GM21737 (cell line): Measurements from ENCODE around the gene FIP1L1.
A peak's percentile ranks its signal among the peaks of the same experiment; 100 is the strongest.
"Not testable (repeated sequence)": the region's sequence is repeated elsewhere in the genome, so short reads cannot be mapped to it uniquely, and the experiment has no call there.

Experiments
- ATAC-seq: cut with Tn5 transposase; IDR thresholded peaks from one replicate; pipeline ENCODE4 v1.9.1; 2021; ENCODE audit warnings: mild to moderate bottlenecking, moderate library complexity; ENCODE audit not compliant: unreplicated experiment

The FIP1L1 gene

GRCh38 chr4:53376900-53377299 lies 541 bp upstream of the FIP1L1 start:
- ATAC-seq, result no peak

GRCh38 chr4:53378171-53378482 lies 686 bp downstream of the FIP1L1 start:
- peak; percentile 38 for ATAC-seq

- ATAC-seq, result no peak
Measured at GRCh38 chr4:53380221-53380620, 2.8 kb downstream of the FIP1L1 start.

GRCh38 chr4:53409479-53409878 lies 32.0 kb downstream of the FIP1L1 start:
- not testable (repeated sequence) for ATAC-seq

DNA sequence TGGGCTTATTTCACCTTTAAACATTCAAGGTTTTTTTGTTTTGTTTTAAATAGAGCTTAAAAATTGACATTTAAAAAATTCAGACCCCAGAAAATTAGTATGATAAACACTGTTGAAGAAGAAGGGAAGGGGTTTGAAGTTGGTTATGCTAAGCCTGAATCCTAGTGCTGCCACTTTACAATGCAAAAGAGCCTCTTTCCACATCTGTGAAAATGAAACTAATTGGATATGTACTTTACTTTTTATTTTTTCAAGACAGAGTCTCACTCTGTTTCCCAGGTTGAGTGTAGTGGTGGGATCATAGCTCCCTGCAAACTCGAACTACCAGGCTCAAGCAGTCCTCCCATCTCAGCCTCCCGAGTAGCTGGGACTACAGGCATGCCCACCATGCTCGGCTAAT lies 41.8 kb downstream of the FIP1L1 start:
- ATAC-seq, result no peak

- no peak for ATAC-seq
Measured at GRCh38 chr4:53421791-53422190, 44.4 kb downstream of the FIP1L1 start.

GRCh38 chr4:53422367-53422766 lies 44.9 kb downstream of the FIP1L1 start:
- no peak for ATAC-seq

- no peak for ATAC-seq
Measured at GRCh38 chr4:53424280-53424679, 46.8 kb downstream of the FIP1L1 start.

- no peak for ATAC-seq
Measured at GRCh38 chr4:53427366-53427765, 49.9 kb downstream of the FIP1L1 start.

- no peak for ATAC-seq
Measured at GRCh38 chr4:53431052-53431451, 53.6 kb downstream of the FIP1L1 start.

GRCh38 chr4:53432528-53433424 lies 55.3 kb downstream of the FIP1L1 start:
- ATAC-seq, result no peak

DNA sequence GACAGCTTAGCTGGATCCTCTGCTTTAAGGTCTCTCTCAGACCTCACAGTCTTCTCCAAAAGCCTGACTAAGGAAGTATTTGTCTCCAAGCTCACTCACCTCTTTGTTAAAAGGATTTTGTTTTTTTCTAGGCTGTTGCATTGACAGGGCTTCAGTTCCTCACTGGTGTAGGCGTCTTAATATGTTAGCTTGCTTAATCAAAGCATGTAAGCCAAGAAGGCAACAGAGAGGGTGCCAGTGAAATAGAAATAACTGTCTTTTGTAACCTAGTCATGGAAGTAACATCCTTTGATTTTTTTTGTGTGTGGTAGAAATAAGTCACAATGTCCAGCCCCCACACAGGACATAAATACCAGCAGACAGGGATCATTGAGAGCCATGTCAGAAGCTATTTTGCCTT lies 58.8 kb downstream of the FIP1L1 start:
- ATAC-seq, result no peak

DNA sequence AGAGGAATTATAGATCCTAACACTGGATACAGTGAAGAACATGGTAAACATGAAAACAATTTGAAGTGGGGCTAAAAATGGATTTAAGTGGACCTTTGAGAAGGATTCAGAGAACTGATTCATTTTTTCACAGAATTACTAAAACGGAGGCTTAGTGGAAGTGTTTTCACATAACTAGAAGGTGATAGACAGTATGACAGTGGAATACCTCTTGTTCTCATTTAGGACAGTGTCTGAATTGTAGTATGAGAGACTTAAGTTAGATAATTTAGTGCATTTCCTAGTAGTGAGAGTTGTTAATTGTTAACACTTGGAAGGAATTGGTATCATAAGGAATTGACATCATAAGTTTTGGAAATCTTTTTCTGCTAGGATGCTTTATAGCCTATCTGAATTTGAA lies 64.1 kb downstream of the FIP1L1 start:
- no peak for ATAC-seq

- no peak for ATAC-seq
Measured at GRCh38 chr4:53444954-53445353, 67.5 kb downstream of the FIP1L1 start.

- no peak for ATAC-seq
Measured at GRCh38 chr4:53450773-53451172, 73.3 kb downstream of the FIP1L1 start.

- no peak for ATAC-seq
Measured at GRCh38 chr4:53453385-53453784, 75.9 kb downstream of the FIP1L1 start.

DNA sequence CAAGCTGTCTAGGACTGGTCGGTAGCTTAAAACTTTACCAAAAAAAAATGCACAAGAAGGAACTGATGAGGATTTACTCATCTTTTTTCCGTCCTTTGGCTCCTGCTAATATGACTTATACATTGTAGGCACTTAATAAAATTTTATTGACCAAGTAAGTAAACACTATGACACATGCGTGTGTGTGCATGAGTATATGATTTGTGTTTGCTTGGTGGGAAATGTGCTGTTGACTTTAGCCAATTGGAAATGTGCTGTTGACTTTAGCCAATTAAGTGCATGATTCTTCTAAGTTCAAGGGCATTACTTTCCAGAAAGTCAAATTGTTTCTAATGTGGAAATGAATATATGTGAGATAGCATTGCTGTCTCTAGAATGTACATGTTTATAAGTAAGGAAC lies 78.3 kb downstream of the FIP1L1 start:
- ATAC-seq, result no peak

GRCh38 chr4:53456178-53456577 lies 78.7 kb downstream of the FIP1L1 start:
- no peak for ATAC-seq

DNA sequence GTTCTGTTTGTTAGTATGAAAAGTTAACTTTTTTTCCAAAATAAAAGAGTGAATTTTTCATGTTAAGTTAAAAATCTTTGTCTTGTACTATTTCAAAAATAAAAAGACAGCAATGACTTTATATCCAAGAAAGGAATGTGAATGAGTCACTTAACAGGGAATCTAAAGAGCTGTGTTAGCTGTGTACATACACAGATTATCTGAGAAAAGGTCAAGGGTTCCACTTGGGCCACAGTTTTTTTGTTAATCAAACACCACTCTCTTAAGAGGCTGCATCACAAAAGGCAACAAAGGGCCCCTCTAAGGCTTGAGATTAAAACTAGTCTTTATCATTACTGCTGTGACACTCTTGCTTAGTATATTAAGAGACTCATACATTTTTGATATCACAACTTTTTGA lies 82.1 kb downstream of the FIP1L1 start:
- no peak for ATAC-seq

DNA sequence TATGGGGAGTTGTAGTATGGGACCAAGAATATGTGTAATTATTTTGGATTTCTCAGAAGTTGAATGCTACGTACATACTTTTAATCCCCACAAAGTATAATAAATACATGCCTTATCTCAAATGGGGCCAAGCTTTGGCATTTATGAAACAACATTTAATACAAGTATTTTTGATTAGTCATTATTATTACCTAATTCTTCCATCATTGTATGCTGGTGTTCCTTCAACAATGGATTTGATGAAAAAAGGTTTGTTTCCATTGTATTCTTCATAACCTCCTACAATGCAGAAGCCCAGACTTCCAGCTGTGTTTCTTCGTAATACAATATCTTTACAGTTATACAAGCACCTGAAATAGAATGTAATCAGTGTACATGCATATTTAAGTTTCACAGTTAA lies 83.8 kb downstream of the FIP1L1 start:
- no peak for ATAC-seq

- ATAC-seq, result no peak
Measured at GRCh38 chr4:53463340-53463739, 85.9 kb downstream of the FIP1L1 start.

- no peak for ATAC-seq
Measured at GRCh38 chr4:53465281-53465680, 87.8 kb downstream of the FIP1L1 start.

DNA sequence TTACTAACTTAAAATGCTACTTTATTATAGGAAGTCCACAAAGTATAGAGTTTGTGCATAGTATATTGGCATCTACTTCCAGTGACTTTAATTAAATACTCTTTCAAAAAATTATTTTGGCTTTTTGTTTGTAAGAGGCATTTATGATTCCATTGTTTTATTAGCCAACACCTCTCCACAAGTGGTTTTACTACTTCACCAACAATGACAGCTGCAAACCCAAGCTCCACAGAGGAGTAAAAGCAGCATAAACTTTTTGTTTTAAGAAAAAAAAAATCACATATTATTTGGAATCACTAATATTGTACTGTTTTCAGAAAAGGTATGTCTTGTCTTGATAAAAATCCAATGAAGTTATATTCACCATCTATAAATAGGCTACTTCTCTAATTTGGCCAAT lies 88.5 kb downstream of the FIP1L1 start:
- ATAC-seq, result no peak
